Left lung (tissue), 10 donors: ENCODE measurements around the gene FILIP1L. TPM values are rescaled to one million over a fixed set of nuclear protein-coding genes. Genes with fewer than 3 reads are reported as not detected.

ENCODE experiments used
- ATAC-seq: fragments of 200-7000 bp; cut with Tn5 transposase; one replicate; pipeline ENCODE4 v1.9.1; 2020; ENCODE audit warnings: moderate library complexity
- DNase-seq, 4 donors: peaks; one replicate each; pipeline ENCODE4 v3.0.0-alpha.2; 2013 to 2020
- H3K27ac ChIP-seq, 2 donors: fragments of 200-600 bp; sonication (generic) in 1 of 2; one replicate each; pipeline versions ENCODE4 v1.5.0 to v1.8.0; 2020 to 2021
- H3K27me3 ChIP-seq, 2 donors: fragments of 200-600 bp; sonication (generic) in 1 of 2; one replicate each; pipeline versions ENCODE4 v1.5.0 to v1.8.0; 2020 to 2021
- H3K36me3 ChIP-seq, 2 donors: fragments of 200-600 bp; sonication (generic) in 1 of 2; one replicate each; pipeline versions ENCODE4 v1.5.0 to v1.8.0; 2020 to 2021
- H3K4me1 ChIP-seq, 2 donors: fragments of 200-600 bp; one replicate each; pipeline ENCODE4 v1.8.0; 2021
- H3K4me3 ChIP-seq, 2 donors: fragments of 200-600 bp; sonication (generic) in 1 of 2; one replicate each; pipeline versions ENCODE4 v1.5.0 to v1.8.0; 2020 to 2021; ENCODE audit warnings: mild to moderate bottlenecking in 1 of 2
- H3K9me3 ChIP-seq, 2 donors: fragments of 200-600 bp; sonication (generic) in 1 of 2; one replicate each; pipeline versions ENCODE4 v1.5.0 to v1.8.0; 2020 to 2021
- CTCF ChIP-seq, 2 donors: fragments of 200-600 bp; sonication (generic) in 1 of 2; IDR thresholded peaks; one replicate each; pipeline versions ENCODE4 v1.5.0 to v1.8.0; 2021; ENCODE audit warnings: antibody characterized with exemption in 2 of 2
- intact Hi-C, 2 donors: fragments of 100-400 bp; cut with DNase I; formaldehyde crosslinking; loops; one replicate each; pipeline versions ENCODE4 v1.11.2 to v1.14.2; 2022
- polyA plus RNA-seq, 6 donors: library from polyadenylated mRNA; unstranded; fragments of 120-200 nt; gene quantifications; one replicate each; pipeline ENCODE4 v1.2.1, GENCODE V29; 2013; ENCODE audit not compliant: insufficient read length in 6 of 6
- total RNA-seq, 2 donors: library from RNA; stranded (reverse); fragmentation: NEBNext Ultra II Directional; extraction: Animal tissue kit (Norgen Biotek cat#: 25700); gene quantifications; one replicate each; pipeline ENCODE4 v1.2.1, GENCODE V29; 2021
- donor health status: DM: no; HTN: yes; CAD: no.
- donor health status: DM: no; HTN: no; CAD: no.

The FILIP1L gene
- total and polyA plus RNA-seq, 8 donors = 10.6 to 68.9 (median 14.8) TPM

DNA sequence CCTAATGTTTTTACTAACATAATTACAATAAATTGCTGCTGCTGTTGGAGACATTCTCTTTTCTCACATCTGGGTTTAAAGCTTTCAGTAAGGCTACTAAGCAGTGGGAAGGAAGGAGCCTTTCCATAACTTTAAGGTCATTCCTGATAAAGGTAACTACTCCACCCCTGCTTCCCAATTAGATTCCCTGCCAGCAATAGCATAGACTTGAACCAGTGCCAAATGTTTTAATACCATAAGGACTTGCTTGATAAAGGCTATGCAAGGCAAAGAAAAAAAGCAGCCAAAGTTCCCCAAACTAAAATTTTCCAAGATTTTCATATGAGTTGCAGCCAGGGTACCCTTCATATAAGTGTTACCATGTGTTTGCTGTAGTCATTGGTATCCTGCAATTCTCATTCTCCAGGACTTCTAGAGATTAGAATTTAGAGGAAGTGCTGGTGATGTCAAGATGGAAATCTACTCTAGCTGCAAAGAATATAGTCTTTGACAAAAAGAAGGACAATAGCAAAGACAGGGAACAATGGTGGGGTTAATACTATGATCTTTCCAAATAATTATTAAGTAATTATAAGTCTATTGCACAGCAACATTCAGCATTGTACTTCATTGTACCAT lies 106.1 kb downstream of the FILIP1L start:
- no peak for TF ChIP-seq CTCF (IDR thresholded peaks at IDR 0.05)
- Histone ChIP-seq H3K4me1 (peaks cover 0 to 7% of the 10 kb centered on the region in 2 donors), H3K9me3 (no peaks in the 10 kb centered on the region), H3K27me3 (no peaks in the 10 kb centered on the region), H3K27ac (no peak overlapping the region), H3K36me3 (no peaks in the 10 kb centered on the region), H3K4me3 (no peak overlapping the region)
- intact Hi-C loops = no loop called here
- DNase-seq (no peak), ATAC-seq (no peak)

DNA sequence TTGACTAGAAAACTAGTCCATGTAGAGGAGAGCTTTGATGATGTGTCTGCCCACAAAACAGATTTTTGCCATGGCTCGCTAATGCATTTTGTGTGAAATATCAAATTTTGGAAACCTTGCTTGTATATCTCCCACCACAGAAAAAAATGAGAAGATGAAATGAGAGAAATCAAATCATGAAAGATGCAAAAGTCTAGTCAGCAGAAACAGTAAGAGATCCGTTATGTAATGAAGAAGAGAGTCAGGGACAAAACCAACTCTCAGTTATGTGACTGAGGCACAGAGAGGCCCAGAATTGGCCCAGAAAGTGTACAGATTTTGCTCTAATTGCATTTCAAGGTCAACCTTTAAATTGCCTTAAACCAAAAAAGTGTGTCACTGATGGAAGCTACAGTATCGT lies 107.0 kb downstream of the FILIP1L start:
- H3K27ac ChIP-seq = no peak overlapping the region
- ATAC-seq = no peak
- DNase-seq = no peak
- intact Hi-C loops = no loop called here
- H3K4me1 ChIP-seq = peaks cover 0 to 7% of the 10 kb centered on the region in 2 donors
- no peak overlapping the region for H3K4me3 ChIP-seq
- H3K27me3 ChIP-seq = no peaks in the 10 kb centered on the region
- H3K9me3 ChIP-seq = no peaks in the 10 kb centered on the region
- TF ChIP-seq CTCF (IDR thresholded peaks at IDR 0.05) = no peak
- no peaks in the 10 kb centered on the region for H3K36me3 ChIP-seq

DNA sequence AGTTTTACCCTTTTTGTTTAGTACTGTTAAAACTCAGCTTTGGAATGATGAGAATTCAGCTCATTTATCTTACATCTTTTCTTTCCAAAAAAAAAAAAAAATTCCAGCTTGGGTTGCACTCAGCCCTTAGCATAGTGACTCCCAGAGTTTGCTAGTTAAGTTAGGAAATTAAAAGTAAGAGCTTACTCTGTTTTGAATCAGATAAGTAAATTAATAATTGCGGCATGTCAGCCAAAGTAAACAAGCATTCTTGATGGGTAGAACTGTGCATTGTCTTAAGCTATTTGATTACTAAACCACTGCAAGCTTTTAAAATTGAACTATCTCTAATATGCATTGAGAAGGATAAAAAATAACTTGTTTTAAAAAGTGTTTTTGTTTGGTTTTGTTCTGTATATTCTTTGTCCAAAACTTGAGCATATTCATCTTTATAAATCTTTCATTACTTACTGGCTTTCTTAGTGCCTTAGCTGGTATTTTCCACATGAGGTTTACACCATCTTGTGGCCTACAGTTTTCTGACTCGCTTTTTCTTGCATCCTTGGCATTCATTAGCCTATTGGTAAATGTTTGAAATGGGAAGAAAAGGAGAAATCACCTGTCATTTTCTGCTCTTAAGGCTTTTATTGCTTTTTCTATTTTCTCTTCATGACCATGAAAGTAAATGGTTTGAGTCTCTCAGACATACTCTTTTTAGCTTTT lies 107.6 kb downstream of the FILIP1L start:
- no peak for ATAC-seq
- Histone ChIP-seq H3K27ac (peak overlapping the region in 1 of 2 donors; percentile 16), H3K27me3 (no peaks in the 10 kb centered on the region), H3K4me1 (peaks cover 0 to 7% of the 10 kb centered on the region in 2 donors), H3K4me3 (no peak overlapping the region), H3K36me3 (no peaks in the 10 kb centered on the region), H3K9me3 (no peaks in the 10 kb centered on the region)
- intact Hi-C loops = no loop called here
- DNase-seq = no peak
- no peak for TF ChIP-seq CTCF (IDR thresholded peaks at IDR 0.05)

GRCh38 chr3:100005665-100006393 lies 108.5 kb downstream of the FILIP1L start:
- H3K36me3 ChIP-seq = no peaks in the 10 kb centered on the region
- no peaks in the 10 kb centered on the region for H3K27me3 ChIP-seq
- DNase-seq = no peak
- intact Hi-C loops = no loop called here
- no peak for ATAC-seq
- no peaks in the 10 kb centered on the region for H3K9me3 ChIP-seq
- no peak for TF ChIP-seq CTCF (IDR thresholded peaks at IDR 0.05)
- H3K27ac ChIP-seq = peak overlapping the region in 1 of 2 donors; percentile 16
- H3K4me3 ChIP-seq = no peak overlapping the region
- H3K4me1 ChIP-seq = peaks cover 0 to 7% of the 10 kb centered on the region in 2 donors

DNA sequence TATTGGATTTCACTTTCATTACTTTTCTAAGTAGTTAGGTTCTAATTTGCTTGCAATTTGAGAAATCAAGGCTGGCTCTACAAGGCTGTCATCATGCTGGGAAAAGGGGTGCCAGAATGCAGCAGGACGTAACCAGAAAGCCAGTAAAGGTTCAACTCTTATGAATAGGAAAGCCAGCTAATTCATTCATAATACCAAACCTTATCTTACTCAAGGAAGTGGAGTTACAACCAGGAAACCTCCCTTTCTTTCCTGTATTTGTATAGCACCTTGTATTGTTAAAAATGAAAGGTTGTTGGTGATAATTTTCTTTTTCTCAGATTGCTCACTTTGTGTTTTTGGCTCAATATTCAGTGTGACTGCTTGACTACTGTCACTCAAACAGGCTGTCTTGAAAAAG lies 109.4 kb downstream of the FILIP1L start:
- ATAC-seq = no peak

More for the DNA sequence above, 109.4 kb downstream of the FILIP1L start:
- H3K4me1 ChIP-seq = peaks cover 0 to 7% of the 10 kb centered on the region in 2 donors
- intact Hi-C loops = no loop called here
- H3K27ac ChIP-seq = no peak overlapping the region
- H3K27me3 ChIP-seq = no peaks in the 10 kb centered on the region
- no peak for TF ChIP-seq CTCF (IDR thresholded peaks at IDR 0.05)
- H3K9me3 ChIP-seq = no peaks in the 10 kb centered on the region
- no peak for DNase-seq
- no peak overlapping the region for H3K4me3 ChIP-seq
- H3K36me3 ChIP-seq = no peaks in the 10 kb centered on the region
